Esophagus (tissue), 2 donors: ENCODE results near the gene BBS10. TPM values are rescaled to one million over a fixed set of nuclear protein-coding genes. Genes with fewer than 3 reads are reported as not detected.

Source experiments
- polyA plus RNA-seq, 2 donors: library from polyadenylated mRNA; stranded (reverse); fragments of 200-250 nt; gene quantifications; one replicate each; pipeline ENCODE4 v1.2.3, GENCODE V29; 2013
- donor health status: healthy with polysubstance abuse.
- donor health status: Bipolar disorder and iron deficiency.

The BBS10 gene
- polyA plus RNA-seq, 2 donors: 2.5 to 3.0 TPM

Other genes starting within 250 kb of the BBS10 start
- 10 to 100 TPM in 1 of 2 donors, 1 to 10 TPM in 1; 9.3 to 11.1 TPM for gene OSBPL8, start 211.4 kb upstream of the BBS10 start, polyA plus RNA-seq